Measurements from ENCODE around the gene UFC1.

UFC1 gene

GRCh38 chr1:161153176-161153575 lies 602 bp upstream of the UFC1 start:
- Mint-ChIP-seq H3K4me3 (peak overlapping the region; percentile 90 to 95), H3K27ac (peak overlapping the region; percentile 99), H3K36me3 (ENCODE audit: insufficient read depth) (peaks cover 31% of the 10 kb centered on the region), H3K27me3 (no peaks in the 10 kb centered on the region), H3K9me3 (no peaks in the 10 kb centered on the region), H3K4me1 (ENCODE audit: low read depth in 2 of 2) (peaks cover 15 to 17% of the 10 kb centered on the region in 2 donors)
- DNase-seq (no peak), ATAC-seq (replicated peaks) (no peak)

- ATAC-seq (replicated peaks) (no peak), DNase-seq (no peak)
- Mint-ChIP-seq H3K4me1 (ENCODE audit: low read depth in 2 of 2) (peaks cover 42 to 52% of the 10 kb centered on the region in 2 donors), H3K4me3 (peak overlapping the region; percentile 88 to 91), H3K36me3 (ENCODE audit: insufficient read depth) (peaks cover 44% of the 10 kb centered on the region), H3K27me3 (no peaks in the 10 kb centered on the region), H3K27ac (peak overlapping the region; percentile 92 to 95), H3K9me3 (no peaks in the 10 kb centered on the region)
These were observed 4.1 kb downstream of the UFC1 start for GRCh38 chr1:161157867-161158266.

DNA sequence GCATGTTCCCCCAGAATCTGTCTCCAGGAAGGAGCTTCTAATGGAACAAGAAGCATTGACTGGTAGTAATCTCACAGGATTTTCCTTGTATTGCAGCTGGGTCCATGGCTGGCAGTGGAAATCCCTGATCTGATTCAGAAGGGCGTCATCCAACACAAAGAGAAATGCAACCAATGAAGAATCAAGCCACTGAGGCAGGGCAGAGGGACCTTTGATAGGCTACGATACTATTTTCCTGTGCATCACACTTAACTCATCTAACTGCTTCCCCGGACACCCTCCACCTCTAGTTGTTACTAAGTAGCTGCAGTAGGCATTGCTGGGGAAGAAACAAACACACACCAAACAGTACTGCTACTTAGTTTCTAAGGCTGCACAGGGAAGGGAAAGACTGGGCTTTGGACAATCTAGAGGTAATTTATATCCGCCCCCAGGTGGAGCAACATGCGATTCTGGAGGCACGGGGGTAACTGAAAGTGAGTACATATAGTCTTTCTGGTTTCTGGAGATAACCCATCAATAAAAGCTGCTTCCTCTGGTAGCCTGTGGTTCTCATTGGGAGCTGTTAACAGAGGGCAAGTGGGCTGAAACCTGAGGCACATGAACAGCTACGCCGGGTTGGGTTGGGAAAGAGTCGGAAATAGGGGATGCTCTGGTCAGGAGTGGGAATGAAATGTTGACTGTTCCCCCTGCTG lies 4.7 kb downstream of the UFC1 start:
- no peak for ATAC-seq (replicated peaks)
- peaks cover 43% of the 10 kb centered on the region for H3K36me3 Mint-ChIP-seq (ENCODE audit: insufficient read depth)
- H3K9me3 Mint-ChIP-seq: no peaks in the 10 kb centered on the region
- H3K4me3 Mint-ChIP-seq: peak overlapping the region; percentile 88 to 91
- H3K27me3 Mint-ChIP-seq: no peaks in the 10 kb centered on the region
- DNase-seq: no peak
- H3K4me1 Mint-ChIP-seq (ENCODE audit: low read depth in 2 of 2): peaks cover 46 to 58% of the 10 kb centered on the region in 2 donors
- H3K27ac Mint-ChIP-seq: peak overlapping the region; percentile 92 to 95

DNA sequence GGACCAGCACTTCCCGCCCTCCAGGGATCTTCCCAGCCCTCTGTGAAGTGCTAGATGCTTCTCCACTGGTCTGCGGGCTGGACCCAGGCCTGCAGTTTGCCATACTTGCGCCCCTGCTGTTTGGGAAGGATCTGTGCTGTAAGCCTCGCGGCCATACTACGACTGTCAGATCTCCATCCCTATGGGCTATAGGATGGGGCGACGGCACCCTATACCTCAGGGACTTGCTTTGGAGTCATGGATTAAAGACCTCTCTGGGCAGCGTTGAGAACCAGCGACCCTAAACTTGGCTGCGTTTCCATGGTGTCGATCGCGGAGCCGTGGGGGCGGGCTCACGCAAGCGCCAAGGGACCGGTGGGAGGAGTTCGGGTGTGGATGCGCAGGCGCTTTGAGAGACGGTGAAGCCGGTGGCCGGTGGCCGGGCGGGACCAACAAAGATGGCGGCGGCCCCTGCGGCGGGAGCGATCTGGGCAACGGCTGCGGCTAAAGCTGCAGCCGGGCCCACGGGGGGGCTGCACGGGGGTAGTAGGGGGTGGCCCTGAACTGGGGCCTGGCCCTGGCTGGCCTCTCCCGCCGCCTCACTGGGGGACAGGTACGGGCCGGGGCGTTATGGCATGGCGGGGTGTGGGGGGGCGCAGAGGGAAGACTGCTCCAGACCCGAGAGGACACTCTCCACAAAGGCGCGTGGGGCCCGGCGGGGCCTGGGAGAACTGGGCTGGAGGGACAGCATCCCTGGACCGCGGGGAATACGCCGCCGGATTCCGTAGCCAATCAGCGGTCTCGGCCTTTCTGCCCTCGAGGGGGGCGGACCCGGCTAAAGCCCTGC lies 5.5 kb downstream of the UFC1 start, which contains the start of gene USP21:
TSS of gene USP21 (plus strand) at position 414 of the 826 bp plus-strand sequence. CDS start 1,141 bp downstream, outside the sequence.
- Mint-ChIP-seq H3K9me3 (no peaks in the 10 kb centered on the region), H3K4me1 (ENCODE audit: low read depth in 2 of 2) (peaks cover 50 to 60% of the 10 kb centered on the region in 2 donors), H3K4me3 (peak within 1 kb of the TSS; percentile 88 to 91), H3K36me3 (ENCODE audit: insufficient read depth) (peaks cover 36% of the 10 kb centered on the region), H3K27ac (peak within 1 kb of the TSS; percentile 92 to 95), H3K27me3 (no peaks in the 10 kb centered on the region)
- DNase-seq (peak; percentile 91 to 94 (median 92)), ATAC-seq (replicated peaks) (peak; percentile 92)

GRCh38 chr1:161159913-161160243 lies 6.1 kb downstream of the UFC1 start:
- Mint-ChIP-seq H3K27ac (peak overlapping the region; percentile 92 to 95), H3K4me3 (peak overlapping the region; percentile 88 to 91), H3K27me3 (no peaks in the 10 kb centered on the region), H3K36me3 (ENCODE audit: insufficient read depth) (peaks cover 38% of the 10 kb centered on the region), H3K4me1 (ENCODE audit: low read depth in 2 of 2) (peaks cover 46 to 59% of the 10 kb centered on the region in 2 donors), H3K9me3 (no peaks in the 10 kb centered on the region)
- DNase-seq (no peak), ATAC-seq (replicated peaks) (no peak)

DNA sequence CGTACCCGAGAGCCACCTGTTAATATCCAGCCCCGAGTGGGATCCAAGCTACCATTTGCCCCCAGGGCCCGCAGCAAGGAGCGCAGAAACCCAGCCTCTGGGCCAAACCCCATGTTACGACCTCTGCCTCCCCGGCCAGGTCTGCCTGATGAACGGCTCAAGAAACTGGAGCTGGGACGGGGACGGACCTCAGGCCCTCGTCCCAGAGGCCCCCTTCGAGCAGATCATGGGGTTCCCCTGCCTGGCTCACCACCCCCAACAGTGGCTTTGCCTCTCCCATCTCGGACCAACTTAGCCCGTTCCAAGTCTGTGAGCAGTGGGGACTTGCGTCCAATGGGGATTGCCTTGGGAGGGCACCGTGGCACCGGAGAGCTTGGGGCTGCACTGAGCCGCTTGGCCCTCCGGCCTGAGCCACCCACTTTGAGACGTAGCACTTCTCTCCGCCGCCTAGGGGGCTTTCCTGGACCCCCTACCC lies 6.9 kb downstream of the UFC1 start:
- ATAC-seq (replicated peaks) (no peak), DNase-seq (no peak)
- Mint-ChIP-seq H3K4me1 (ENCODE audit: low read depth in 2 of 2) (peaks cover 43 to 57% of the 10 kb centered on the region in 2 donors), H3K9me3 (no peaks in the 10 kb centered on the region), H3K36me3 (ENCODE audit: insufficient read depth) (peaks cover 44% of the 10 kb centered on the region), H3K27me3 (no peaks in the 10 kb centered on the region), H3K27ac (peak overlapping the region; percentile 49 to 95), H3K4me3 (peak overlapping the region; percentile 88 to 91)

- peaks cover 42 to 64% of the 10 kb centered on the region in 2 donors for H3K4me1 Mint-ChIP-seq (ENCODE audit: low read depth in 2 of 2)
- peaks cover 50% of the 10 kb centered on the region for H3K36me3 Mint-ChIP-seq (ENCODE audit: insufficient read depth)
- DNase-seq (no peak), ATAC-seq (replicated peaks) (no peak)
- H3K9me3 Mint-ChIP-seq: no peaks in the 10 kb centered on the region
- peak overlapping the region; percentile 35 to 80 for H3K27ac Mint-ChIP-seq
- H3K27me3 Mint-ChIP-seq: no peaks in the 10 kb centered on the region
- H3K4me3 Mint-ChIP-seq: peak overlapping the region in 1 of 2 donors; percentile 88
These were observed 7.9 kb downstream of the UFC1 start for GRCh38 chr1:161161652-161162051.

DNA sequence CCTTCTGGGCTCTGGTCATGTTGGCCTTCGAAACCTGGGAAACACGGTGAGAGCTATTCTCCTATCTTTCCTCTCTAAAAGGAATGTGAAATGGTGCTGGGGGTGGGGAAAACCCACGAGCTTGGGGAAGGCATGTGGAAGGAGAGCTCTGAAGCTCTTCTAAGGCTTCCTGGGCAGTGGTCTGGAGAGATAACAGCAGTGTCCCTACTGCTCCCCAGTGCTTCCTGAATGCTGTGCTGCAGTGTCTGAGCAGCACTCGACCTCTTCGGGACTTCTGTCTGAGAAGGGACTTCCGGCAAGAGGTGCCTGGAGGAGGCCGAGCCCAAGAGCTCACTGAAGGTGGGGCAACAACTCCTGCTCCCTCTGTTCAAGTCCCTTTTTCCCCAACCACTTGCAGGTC lies 8.3 kb downstream of the UFC1 start:
- Mint-ChIP-seq H3K27ac (peak overlapping the region in 1 of 2 donors; percentile 35), H3K27me3 (no peaks in the 10 kb centered on the region), H3K4me3 (peak overlapping the region in 1 of 2 donors; percentile 88), H3K36me3 (ENCODE audit: insufficient read depth) (peaks cover 46% of the 10 kb centered on the region), H3K9me3 (no peaks in the 10 kb centered on the region), H3K4me1 (ENCODE audit: low read depth in 2 of 2) (peaks cover 45 to 64% of the 10 kb centered on the region in 2 donors)
- ATAC-seq (replicated peaks) (no peak), DNase-seq (no peak)

DNA sequence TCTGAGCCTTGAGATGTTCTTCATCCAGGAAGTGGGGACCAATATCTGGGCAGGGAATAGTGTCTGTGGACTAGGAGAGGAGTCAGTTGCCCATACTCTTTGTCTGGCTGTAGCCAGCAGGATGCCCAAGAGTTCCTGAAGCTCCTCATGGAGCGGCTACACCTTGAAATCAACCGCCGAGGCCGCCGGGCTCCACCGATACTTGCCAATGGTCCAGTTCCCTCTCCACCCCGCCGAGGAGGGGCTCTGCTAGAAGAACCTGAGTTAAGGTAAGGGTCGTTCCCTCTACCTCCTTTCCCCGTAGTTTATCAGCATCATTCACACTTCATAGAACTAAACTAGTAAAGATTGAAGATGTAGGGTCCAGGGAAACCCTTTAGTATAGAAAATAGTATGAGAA lies 9.0 kb downstream of the UFC1 start:
- Mint-ChIP-seq H3K27ac (no peak overlapping the region), H3K4me3 (no peak overlapping the region), H3K9me3 (no peaks in the 10 kb centered on the region), H3K27me3 (no peaks in the 10 kb centered on the region), H3K36me3 (ENCODE audit: insufficient read depth) (peaks cover 39% of the 10 kb centered on the region), H3K4me1 (ENCODE audit: low read depth in 2 of 2) (peaks cover 51 to 69% of the 10 kb centered on the region in 2 donors)
- DNase-seq (no peak), ATAC-seq (replicated peaks) (no peak)

- ATAC-seq (replicated peaks) (no peak), DNase-seq (no peak)
- H3K4me1 Mint-ChIP-seq (ENCODE audit: low read depth in 2 of 2): peaks cover 53 to 69% of the 10 kb centered on the region in 2 donors
- no peaks in the 10 kb centered on the region for H3K9me3 Mint-ChIP-seq
- H3K27ac Mint-ChIP-seq: peak overlapping the region; percentile 97 to 99
- no peak overlapping the region for H3K4me3 Mint-ChIP-seq
- peaks cover 33% of the 10 kb centered on the region for H3K36me3 Mint-ChIP-seq (ENCODE audit: insufficient read depth)
- H3K27me3 Mint-ChIP-seq: no peaks in the 10 kb centered on the region
These were observed 10.0 kb downstream of the UFC1 start for GRCh38 chr1:161163793-161164192.

GRCh38 chr1:161164901-161165610 lies 11.3 kb downstream of the UFC1 start:
- no peaks in the 10 kb centered on the region for H3K9me3 Mint-ChIP-seq
- no peak for DNase-seq
- peak overlapping the region; percentile 83 to 95 for H3K4me3 Mint-ChIP-seq
- peaks cover 44 to 64% of the 10 kb centered on the region in 2 donors for H3K4me1 Mint-ChIP-seq (ENCODE audit: low read depth in 2 of 2)
- peaks cover 26% of the 10 kb centered on the region for H3K36me3 Mint-ChIP-seq (ENCODE audit: insufficient read depth)
- peak overlapping the region; percentile 97 to 99 for H3K27ac Mint-ChIP-seq
- no peaks in the 10 kb centered on the region for H3K27me3 Mint-ChIP-seq
- no peak for ATAC-seq (replicated peaks)

DNA sequence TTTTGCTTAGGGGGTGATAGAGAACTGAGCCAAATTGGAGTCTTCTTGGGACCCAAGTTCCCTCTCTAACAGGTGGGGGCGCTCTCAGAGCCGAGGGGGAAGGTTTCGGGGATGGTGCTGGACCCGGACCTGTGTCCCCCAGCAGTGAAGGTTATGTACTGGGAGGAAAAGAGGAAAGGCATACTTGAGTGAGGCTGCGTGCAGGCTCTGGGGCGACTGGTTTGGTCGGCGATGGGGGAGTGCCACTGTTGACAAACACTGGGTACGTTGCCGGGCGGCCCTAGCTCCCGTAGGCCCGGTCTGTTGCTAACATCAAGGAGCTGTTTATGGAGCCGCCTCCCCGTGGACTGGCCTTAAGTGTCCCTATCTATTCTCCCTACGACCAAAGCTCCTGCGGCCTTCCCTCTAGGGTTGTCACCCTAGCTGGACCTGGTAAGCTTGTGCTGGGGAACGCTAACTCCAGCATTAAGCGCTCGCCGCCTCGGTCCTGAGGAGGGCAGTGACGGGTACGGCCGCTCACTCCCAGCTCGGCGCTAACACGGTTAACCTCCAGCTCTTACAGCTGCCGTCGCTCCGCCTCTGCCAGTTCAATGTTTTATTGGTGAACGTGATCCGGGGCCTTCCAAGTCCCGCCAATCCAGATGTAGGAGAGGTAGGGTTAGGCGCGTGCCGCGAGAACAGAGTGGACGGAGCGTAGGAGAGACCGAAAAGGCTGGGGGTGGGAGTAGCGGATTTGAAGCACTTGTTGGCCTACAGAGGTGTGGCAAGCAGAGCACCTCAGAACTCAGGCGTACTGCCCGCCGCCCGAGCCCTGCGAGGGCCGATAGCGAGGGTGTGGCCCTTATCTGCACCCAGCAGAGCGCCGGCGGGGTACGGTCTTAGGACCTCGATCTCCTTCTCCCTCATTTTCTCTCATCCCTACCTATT lies 12.2 kb downstream of the UFC1 start, which contains the start of gene PPOX:
TSS of gene PPOX (plus strand) at position 685 of the 927 bp plus-strand sequence. CDS start 422 bp downstream, outside the sequence.
- DNase-seq (peak; percentile 88 to 92 (median 89)), ATAC-seq (replicated peaks) (peak; percentile 88)
- Mint-ChIP-seq H3K27me3 (no peaks in the 10 kb centered on the region), H3K4me3 (peak within 1 kb of the TSS; percentile 83 to 95), H3K36me3 (ENCODE audit: insufficient read depth) (peaks cover 28% of the 10 kb centered on the region), H3K27ac (peak within 1 kb of the TSS; percentile 97 to 99), H3K4me1 (ENCODE audit: low read depth in 2 of 2) (peaks cover 42 to 58% of the 10 kb centered on the region in 2 donors), H3K9me3 (no peaks in the 10 kb centered on the region)

Measured in effector memory CD8-positive, alpha-beta T cell (primary cell).